HAP-1 (cell line): Measurements from ENCODE around the gene ATPAF1.

ENCODE experiments used
- DNase-seq, 2 experiments: peaks; one replicate each; pipeline ENCODE4 v3.0.0-alpha.2; 2016 to 2020; ENCODE audit warnings: low spot score in 2 of 2
- H3K27me3 ChIP-seq: fragments of 250-450 bp; sonication (Bioruptor Pico); 2 replicates; pipeline ENCODE4 v1.5.1; 2020; ENCODE audit warnings: low read depth, mild to moderate bottlenecking, moderate library complexity
- H3K36me3 ChIP-seq: fragments of 250-450 bp; sonication (Bioruptor Pico); replicated peaks from 2 replicates; pipeline ENCODE4 v1.5.1; 2020; ENCODE audit warnings: mild to moderate bottlenecking
- H3K4me1 ChIP-seq: fragments of 250-450 bp; sonication (Bioruptor Pico); 2 replicates; pipeline ENCODE4 v1.5.1; 2020; ENCODE audit warnings: mild to moderate bottlenecking
- H3K4me3 ChIP-seq: fragments of 250-450 bp; sonication (Bioruptor Pico); 2 replicates; pipeline ENCODE4 v1.5.1; 2020; ENCODE audit warnings: mild to moderate bottlenecking, moderate library complexity
- H3K9me3 ChIP-seq: fragments of 250-450 bp; sonication (Bioruptor Pico); 2 replicates; pipeline ENCODE4 v1.5.1; 2020; ENCODE audit warnings: mild to moderate bottlenecking, moderate library complexity
- in situ Hi-C: fragments of 300-500 bp; cut with MboI; formaldehyde crosslinking; loops from 3 replicates; pipeline ENCODE4 v1.14.3; 2020; ENCODE audit warnings: low sequenced_read_pairs, inconsistent platforms, mixed read lengths

ATPAF1 gene

DNA sequence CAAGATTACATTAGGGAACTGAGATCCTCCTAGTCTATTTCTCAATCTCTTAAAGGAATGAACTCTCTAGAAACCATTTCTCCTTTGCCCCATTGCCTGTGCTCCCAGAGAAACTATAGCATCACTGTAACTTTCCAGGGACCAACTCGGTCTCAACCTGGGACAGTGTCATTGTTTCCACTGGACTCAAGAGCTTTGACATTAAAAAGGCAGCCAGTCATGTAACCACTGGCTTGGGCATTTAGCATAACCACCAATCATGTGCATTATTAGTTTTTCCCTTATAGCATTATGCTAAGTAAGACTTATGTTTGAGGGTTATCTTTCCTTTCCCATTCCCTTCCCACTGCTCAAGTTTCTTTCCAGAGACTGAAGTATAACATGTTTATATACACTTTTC, 21.7 kb upstream of the ATPAF1 start:
- Histone ChIP-seq H3K27me3 (no peaks in the 10 kb centered on the region), H3K36me3 (peaks cover 75% of the 10 kb centered on the region), H3K9me3 (no peaks in the 10 kb centered on the region), H3K4me3 (no peak overlapping the region), H3K4me1 (no peaks in the 10 kb centered on the region)
- in situ Hi-C loops = no loop called here
- no peak for DNase-seq

DNA sequence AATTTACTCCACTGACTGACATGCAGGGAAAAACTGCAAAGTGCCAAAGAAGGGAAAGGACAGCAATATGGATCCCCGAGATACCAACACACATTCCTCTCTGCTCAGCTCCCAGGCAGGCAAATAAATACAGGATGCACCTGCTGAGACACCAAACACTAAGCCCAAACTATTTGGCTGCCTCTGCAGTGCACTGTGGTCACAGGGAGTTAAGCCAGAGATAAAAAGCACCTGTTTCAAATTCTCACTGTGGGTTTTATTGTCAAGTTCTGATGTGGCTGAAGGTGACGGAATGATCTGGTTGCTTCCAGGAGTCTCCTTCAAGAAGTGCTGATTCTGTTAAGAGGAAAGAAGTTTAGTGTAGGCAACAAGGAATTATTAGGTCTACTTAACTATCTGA, 21.2 kb upstream of the ATPAF1 start:
- Histone ChIP-seq H3K4me1 (no peaks in the 10 kb centered on the region), H3K27me3 (no peaks in the 10 kb centered on the region), H3K36me3 (peaks cover 80% of the 10 kb centered on the region), H3K4me3 (no peak overlapping the region), H3K9me3 (no peaks in the 10 kb centered on the region)
- in situ Hi-C loops = no loop called here
- no peak for DNase-seq

DNA sequence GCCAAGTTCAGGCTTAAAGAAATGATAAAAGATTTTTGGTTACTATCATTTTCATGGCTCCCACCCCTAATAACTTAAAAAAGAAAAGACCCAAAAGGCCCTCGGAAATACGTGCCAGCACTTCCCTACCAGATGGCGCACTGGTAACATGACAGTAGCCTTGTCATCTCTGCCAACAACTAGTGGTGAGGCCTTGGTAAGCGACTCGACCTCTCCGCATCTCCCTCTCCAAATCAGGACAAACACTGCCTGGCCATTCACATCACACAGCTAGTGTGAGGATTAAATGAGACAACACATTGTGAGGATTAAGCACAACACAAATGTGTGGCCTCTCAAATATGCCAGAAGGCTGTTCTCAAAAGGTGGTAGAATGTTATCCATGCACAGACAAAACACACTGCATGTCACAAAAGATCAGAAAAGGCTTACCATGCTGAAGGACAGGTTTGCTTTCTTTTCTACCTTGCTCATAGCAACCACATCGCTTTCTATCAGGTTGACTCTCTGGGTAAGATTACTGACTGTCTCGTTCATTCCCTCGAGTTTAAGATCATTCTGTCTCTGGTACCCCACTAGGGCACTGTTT, 19.9 kb upstream of the ATPAF1 start:
- Histone ChIP-seq H3K4me3 (no peak overlapping the region), H3K9me3 (no peaks in the 10 kb centered on the region), H3K4me1 (no peaks in the 10 kb centered on the region), H3K36me3 (peaks cover 89% of the 10 kb centered on the region), H3K27me3 (no peaks in the 10 kb centered on the region)
- DNase-seq = no peak
- in situ Hi-C loops = no loop called here

DNA sequence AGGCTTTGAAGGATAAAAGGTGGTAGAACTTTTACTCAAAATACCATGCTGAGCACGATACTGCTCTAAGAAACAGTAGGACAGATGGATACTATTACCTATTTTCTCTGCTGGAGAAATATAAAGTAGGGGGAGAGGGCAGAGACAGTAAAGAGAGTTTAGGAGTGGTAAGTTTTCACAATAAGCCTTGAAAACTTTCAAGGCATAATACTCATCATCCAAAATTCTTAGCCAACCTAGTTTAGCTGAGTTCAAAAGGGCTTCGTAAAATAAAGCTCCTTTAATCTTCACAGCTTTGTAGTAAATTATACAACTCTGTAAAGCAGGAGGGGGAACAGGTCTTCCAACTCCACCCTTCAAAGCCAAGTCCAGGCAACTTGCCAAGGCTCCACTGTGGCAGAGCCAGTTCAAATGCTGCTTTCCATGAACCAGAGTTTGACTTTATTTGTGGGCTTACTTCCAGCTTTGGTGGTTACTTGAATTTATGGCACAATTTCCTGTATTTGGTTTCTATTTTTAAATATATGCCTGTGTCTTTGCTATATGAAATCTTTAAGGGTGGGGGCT, 19.0 kb upstream of the ATPAF1 start:
- H3K36me3 ChIP-seq = peaks cover 96% of the 10 kb centered on the region
- H3K4me1 ChIP-seq = no peaks in the 10 kb centered on the region
- DNase-seq = peak in 1 of 2 experiments; percentile 31

DNA sequence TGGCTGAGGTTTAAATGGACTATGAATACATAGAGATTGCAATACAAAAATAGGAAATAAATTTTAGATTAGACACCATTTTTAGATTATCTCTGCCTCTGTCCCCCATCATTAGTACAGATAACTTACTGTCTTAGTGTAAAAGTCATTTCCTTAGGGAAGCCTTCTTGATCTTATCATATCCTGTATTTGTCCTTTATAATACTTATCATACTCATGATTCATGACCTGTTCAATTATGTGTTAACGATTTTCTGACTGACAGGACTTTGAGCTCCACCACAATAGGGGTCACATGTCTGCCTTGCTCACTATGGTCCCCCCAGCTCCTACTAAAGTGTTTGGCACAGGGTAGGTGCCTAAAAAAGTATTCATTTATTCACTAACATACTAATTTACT, 18.1 kb upstream of the ATPAF1 start:
- Histone ChIP-seq H3K9me3 (no peaks in the 10 kb centered on the region), H3K4me3 (no peak overlapping the region), H3K4me1 (no peaks in the 10 kb centered on the region), H3K27me3 (no peaks in the 10 kb centered on the region), H3K36me3 (peaks cover 94% of the 10 kb centered on the region)
- in situ Hi-C loops = no loop called here
- no peak for DNase-seq

More for the DNA sequence above, 19.0 kb upstream of the ATPAF1 start:
- H3K4me3 ChIP-seq = no peak overlapping the region
- H3K9me3 ChIP-seq = no peaks in the 10 kb centered on the region
- in situ Hi-C loops = no loop called here
- no peaks in the 10 kb centered on the region for H3K27me3 ChIP-seq

DNA sequence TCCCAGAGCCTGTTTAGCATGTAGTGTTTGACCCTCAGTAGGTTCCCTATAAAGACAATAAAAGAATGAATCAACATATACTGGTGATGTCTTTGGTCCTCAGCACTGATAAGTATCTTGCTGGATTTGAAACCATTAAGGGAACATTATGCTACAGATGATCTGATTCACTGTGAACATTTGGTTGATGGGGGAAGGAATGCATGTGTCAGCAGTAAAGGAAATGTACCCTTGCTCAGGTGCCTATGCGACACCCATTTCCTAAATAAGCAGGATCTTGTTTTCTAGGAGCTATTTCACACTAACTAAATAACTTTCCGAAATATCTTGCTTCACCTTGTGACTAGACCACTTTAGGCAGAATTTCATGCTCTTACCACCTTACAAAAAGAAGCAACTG, 16.5 kb upstream of the ATPAF1 start:
- Histone ChIP-seq H3K9me3 (no peaks in the 10 kb centered on the region), H3K4me3 (no peak overlapping the region), H3K4me1 (no peaks in the 10 kb centered on the region), H3K36me3 (peaks cover 87% of the 10 kb centered on the region), H3K27me3 (no peaks in the 10 kb centered on the region)
- in situ Hi-C loops = no loop called here
- DNase-seq = no peak

DNA sequence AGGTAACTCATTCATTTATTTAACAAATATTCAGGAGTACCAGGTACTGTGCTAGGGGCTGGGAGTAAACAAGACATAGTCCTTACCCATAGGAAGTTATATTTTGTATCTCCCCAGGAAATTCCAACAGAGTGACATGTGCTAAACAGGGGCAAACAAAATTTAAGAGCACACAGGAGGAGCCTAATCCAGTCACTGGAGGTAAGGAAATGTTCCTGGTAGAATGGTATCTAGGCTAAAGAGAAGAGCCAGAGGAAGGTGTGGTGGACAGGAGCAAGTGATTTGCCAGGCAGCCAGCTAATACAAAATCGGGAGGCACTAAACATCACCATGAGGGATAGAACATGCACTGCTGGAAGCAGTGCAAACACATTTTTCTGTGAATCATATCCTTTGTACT, 13.9 kb upstream of the ATPAF1 start:
- in situ Hi-C loops = no loop called here
- DNase-seq = no peak
- H3K4me1 ChIP-seq = no peaks in the 10 kb centered on the region
- H3K4me3 ChIP-seq = no peak overlapping the region
- H3K27me3 ChIP-seq = no peaks in the 10 kb centered on the region
- no peaks in the 10 kb centered on the region for H3K9me3 ChIP-seq
- peaks cover 71% of the 10 kb centered on the region for H3K36me3 ChIP-seq

DNA sequence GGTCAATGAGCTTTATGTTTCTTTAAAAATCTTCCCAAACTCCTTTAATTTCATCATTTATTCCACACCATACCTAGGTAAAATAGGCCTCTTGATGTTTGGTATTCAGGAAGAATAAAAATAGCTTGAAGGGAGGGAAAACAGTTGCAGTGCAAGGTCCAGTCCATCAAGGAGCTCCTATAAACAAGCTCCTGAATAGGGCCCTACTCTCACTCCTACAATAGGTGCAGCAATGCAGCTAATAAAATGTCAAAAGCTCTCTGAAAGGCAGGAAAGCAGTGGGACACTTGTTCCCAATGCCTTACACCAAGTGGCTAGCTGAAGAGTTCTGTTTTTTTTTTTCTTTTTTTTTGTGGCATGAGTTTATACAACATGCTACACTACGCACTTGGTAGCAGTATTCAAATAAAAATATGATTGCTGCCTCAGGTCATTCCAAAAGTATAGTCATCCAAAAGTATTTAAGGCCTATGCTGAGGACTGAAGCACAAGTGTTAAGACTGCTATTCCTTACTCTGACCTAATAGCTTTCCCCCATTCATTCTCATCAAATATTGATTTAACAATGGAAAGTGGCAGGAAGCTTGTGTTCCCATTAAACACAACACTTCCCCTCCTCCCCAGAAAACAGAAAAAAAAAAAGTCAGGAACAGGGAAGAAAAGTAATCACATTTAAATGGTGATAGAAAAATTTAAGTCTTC, 13.3 kb upstream of the ATPAF1 start:
- Histone ChIP-seq H3K4me3 (no peak overlapping the region), H3K36me3 (peaks cover 66% of the 10 kb centered on the region)
- in situ Hi-C loops = no loop called here

DNA sequence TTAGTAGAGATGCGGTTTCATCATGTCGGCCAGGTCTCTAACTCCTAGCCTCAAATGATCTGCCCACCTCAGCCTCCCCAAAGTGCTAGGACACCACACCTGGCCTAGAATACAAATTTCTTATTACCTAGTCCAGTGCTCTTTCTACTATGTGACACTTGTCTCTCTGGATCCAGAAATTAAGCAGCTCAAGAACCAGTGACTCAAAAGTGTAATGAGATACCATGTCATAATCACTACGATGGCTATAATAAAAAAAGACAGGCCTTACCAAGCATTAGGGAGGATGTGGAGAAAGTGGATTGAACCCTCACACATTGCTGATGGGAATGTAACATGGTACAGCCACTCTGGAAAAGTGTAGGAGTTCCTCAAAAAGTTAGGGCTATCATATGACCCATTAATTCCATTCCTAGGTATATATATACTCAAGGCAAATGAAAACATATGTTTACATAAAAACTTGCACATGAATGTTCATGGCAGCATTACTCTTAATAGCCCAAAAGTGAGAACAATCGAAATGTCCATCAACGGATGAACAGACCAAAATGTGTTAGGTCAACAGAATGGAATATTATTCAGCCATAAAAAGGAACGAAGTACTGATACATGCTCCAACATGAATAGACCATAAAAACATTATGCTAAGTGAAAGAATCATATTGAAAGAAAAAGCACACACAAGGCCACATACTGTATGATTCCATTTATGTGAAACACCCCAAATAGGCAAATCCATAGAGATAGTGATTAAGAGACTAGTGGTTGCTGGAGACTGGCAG, 11.8 kb upstream of the ATPAF1 start:
- in situ Hi-C loops = no loop called here
- no peaks in the 10 kb centered on the region; the same call in 1 of the 2 replicates for H3K4me1 ChIP-seq
- H3K27me3 ChIP-seq = no peaks in the 10 kb centered on the region
- H3K9me3 ChIP-seq = no peaks in the 10 kb centered on the region
- no peak overlapping the region for H3K4me3 ChIP-seq
- peaks cover 57% of the 10 kb centered on the region for H3K36me3 ChIP-seq
- DNase-seq = no peak

More for the DNA sequence above, 13.3 kb upstream of the ATPAF1 start:
- Histone ChIP-seq H3K4me1 (no peaks in the 10 kb centered on the region), H3K9me3 (no peaks in the 10 kb centered on the region), H3K27me3 (no peaks in the 10 kb centered on the region)
- DNase-seq = no peak

DNA sequence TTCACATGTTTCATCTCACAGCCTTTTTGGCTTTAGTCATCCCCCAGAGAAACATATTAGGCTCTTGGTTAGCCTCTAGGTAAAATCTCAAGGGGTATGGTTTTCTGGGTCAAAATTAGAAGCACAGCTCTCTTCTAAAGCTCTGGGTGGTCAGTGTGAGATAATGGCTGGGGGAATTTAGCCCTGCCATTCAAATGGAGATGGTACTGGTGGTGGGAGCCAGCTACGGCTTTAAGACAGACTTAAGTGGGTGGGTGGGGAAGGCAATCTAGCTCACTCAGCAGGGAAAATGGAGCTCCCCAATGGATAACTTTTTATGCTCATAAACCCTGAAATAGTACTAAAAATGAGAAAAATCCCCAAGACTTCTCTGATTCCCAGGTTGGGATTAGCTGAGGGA, 9.2 kb upstream of the ATPAF1 start:
- H3K4me3 ChIP-seq = no peak overlapping the region
- no peaks in the 10 kb centered on the region for H3K9me3 ChIP-seq
- H3K4me1 ChIP-seq = peaks cover 3% of the 10 kb centered on the region; the same call in 1 of the 2 replicates
- no peak for DNase-seq
- H3K27me3 ChIP-seq = no peaks in the 10 kb centered on the region
- peaks cover 31% of the 10 kb centered on the region for H3K36me3 ChIP-seq
- in situ Hi-C loops = no loop called here

DNA sequence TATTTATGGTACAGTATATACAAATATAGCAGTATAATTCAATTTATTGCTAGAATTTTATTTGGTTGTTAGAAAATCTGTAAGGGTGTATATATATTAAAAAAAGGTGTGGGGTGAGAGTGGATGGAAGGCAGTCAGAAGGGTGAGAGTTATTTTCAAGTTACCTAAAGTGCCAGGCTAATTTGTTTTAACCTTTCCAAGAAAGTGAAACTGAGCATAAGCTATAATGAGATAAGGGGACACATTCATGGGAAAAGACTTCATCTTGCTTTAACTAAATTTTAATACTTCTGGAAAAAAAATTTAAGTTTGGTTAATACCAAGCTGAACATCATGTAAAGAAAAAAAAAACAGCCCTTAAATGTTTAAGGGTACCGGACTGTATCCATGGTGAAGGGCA, 8.4 kb upstream of the ATPAF1 start:
- DNase-seq = no peak
- in situ Hi-C loops = no loop called here

DNA sequence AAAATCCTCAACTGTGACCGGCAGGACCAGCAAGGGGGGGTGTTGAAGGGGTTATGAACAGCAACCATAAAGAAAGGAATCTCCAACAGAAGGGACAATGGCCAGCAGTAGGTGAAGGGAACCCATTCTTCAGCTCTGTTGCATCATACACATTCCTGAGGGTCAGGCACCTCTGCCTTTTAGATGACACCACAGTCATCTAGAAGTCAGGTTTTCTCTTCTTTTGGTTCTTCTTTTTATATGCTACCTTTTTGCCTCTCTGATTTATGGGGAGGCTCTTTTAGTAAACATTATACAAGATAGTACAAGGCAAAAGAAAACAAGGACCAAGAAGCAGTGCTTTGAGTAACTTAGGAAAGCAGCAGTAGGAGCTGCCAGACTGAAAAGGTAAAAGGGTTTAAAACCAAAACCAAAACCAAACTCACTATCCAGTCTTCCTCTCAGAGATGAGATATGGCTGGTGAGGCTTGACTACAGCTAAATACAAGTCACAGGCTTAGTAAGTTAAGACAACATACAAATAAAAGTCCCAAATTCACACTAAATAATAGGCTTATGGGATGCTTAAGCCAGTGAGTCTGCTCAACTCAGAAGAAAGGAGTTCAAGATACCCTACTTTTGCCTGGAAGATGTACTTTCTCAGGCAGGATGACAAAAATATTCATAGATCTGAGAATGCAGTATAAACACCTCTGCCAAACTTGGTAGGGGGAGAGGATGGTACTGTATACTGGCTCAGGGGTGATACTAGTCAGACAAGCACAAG, 7.6 kb upstream of the ATPAF1 start:
- no peaks in the 10 kb centered on the region for H3K27me3 ChIP-seq
- no peak for DNase-seq
- peaks cover 3% of the 10 kb centered on the region; the same call in 1 of the 2 replicates for H3K4me1 ChIP-seq
- H3K9me3 ChIP-seq = no peaks in the 10 kb centered on the region
- H3K36me3 ChIP-seq = peaks cover 24% of the 10 kb centered on the region
- no peak overlapping the region for H3K4me3 ChIP-seq
- in situ Hi-C loops = no loop called here

More for the DNA sequence above, 8.4 kb upstream of the ATPAF1 start:
- H3K4me1 ChIP-seq = peaks cover 3% of the 10 kb centered on the region; the same call in 1 of the 2 replicates
- no peaks in the 10 kb centered on the region for H3K9me3 ChIP-seq
- H3K4me3 ChIP-seq = no peak overlapping the region
- no peaks in the 10 kb centered on the region for H3K27me3 ChIP-seq
- peaks cover 24% of the 10 kb centered on the region for H3K36me3 ChIP-seq

DNA sequence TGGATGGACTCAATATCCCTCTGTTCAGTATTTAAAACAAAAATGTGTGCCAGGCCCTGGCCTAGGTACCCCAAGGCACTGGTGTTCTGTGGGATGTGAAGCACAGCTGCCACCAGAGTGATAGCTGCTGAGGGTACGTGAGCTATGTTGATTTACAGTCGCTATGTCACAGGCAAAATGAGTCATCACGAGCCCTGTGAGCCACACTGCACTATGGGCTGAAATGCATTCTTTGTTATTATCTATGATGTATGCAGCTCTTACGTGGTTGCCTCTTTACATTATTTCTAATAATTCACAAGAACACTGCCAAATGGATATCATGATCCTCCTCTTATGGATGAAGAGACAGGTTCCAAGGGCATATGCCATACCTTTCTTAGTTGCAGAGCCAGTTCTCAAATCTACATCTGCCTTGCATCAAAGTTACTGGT, 5.6 kb upstream of the ATPAF1 start:
- Histone ChIP-seq H3K4me1 (peaks cover 3% of the 10 kb centered on the region; the same call in 1 of the 2 replicates), H3K9me3 (no peaks in the 10 kb centered on the region), H3K27me3 (no peaks in the 10 kb centered on the region), H3K4me3 (no peak overlapping the region), H3K36me3 (peaks cover 15% of the 10 kb centered on the region)
- in situ Hi-C loops = no loop called here
- no peak for DNase-seq
